Fibroblast of the aortic adventitia (primary cell): Measurements from ENCODE around the gene GABPB2. TPM values are rescaled to one million over a fixed set of nuclear protein-coding genes. Genes with fewer than 3 reads are reported as not detected.

Experiments
- DNase-seq: peaks from one replicate; pipeline ENCODE4 v3.0.0-alpha.2; 2010; ENCODE audit warnings: low read depth
- H3K4me3 ChIP-seq: 2 replicates; pipeline ENCODE4 v1.5.1; 2011; ENCODE audit warnings: low read depth, mild to moderate bottlenecking, control low read depth, low read length, moderate library complexity
- total RNA-seq: library from RNA; depleted of rRNA; stranded (reverse); fragments of >200 nt; gene quantifications from 2 replicates; pipeline ENCODE4 v1.2.3, GENCODE V29; 2012; ENCODE audit warnings: low replicate concordance
- TF ChIP-seq, protein P1 (sequence below): IDR thresholded peaks from 2 replicates; pipeline ENCODE4 v1.5.1; 2011; ENCODE audit warnings: mild to moderate bottlenecking, low read length, control low read depth, inconsistent platforms; ENCODE audit not compliant: insufficient read depth

Gene GABPB2
- 5.2 and 14.6 TPM in 2 replicates for total RNA-seq

DNA sequence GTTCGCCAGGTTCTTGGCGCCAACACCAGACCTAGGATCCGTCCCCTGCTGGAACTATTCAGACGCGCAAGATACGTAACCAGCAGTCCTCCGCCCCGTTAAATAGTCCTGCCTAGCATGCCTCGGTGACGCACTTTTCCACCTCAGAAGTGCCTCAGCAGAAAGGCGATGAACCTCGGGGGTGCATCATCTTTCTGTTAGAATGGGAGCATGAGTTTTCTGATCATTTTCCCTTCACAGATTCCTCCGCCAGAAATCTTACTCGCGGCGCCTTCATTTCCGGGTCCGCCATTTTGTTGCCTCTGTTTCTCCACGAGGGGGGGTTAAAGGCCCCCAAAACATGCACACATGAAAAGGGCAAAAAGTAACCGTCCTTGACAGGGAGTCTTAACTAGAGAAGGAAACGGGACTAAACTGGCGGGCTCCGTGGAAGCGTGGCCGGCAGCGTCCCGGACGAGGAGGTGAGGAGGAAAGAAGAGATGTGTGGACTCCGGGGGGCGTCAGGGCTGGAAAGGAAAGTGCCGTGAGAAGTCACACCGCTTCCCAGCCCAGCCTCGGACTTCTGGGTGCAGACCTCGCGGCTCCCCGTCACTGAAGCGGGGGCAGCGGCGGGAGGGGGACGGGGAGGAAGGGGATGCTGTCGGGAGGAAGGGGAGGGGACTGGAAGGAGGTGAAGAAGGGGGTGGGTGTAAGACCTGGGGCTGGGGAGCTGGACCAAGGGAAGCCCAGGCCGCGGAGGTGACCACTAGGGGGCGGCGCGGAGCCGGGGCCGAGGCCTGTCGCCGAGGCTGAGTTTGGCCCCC, at the start of gene GABPB2:
GABPB2 (plus strand) TSS at position 288 of the 803 bp plus-strand sequence. CDS start 17,429 bp downstream, outside the sequence.
- peak; percentile 99 for DNase-seq
- TF ChIP-seq, protein P1, sequence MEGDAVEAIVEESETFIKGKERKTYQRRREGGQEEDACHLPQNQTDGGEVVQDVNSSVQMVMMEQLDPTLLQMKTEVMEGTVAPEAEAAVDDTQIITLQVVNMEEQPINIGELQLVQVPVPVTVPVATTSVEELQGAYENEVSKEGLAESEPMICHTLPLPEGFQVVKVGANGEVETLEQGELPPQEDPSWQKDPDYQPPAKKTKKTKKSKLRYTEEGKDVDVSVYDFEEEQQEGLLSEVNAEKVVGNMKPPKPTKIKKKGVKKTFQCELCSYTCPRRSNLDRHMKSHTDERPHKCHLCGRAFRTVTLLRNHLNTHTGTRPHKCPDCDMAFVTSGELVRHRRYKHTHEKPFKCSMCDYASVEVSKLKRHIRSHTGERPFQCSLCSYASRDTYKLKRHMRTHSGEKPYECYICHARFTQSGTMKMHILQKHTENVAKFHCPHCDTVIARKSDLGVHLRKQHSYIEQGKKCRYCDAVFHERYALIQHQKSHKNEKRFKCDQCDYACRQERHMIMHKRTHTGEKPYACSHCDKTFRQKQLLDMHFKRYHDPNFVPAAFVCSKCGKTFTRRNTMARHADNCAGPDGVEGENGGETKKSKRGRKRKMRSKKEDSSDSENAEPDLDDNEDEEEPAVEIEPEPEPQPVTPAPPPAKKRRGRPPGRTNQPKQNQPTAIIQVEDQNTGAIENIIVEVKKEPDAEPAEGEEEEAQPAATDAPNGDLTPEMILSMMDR = peak; percentile 95
- peak within 1 kb of the TSS; percentile 83 for H3K4me3 ChIP-seq

DNA sequence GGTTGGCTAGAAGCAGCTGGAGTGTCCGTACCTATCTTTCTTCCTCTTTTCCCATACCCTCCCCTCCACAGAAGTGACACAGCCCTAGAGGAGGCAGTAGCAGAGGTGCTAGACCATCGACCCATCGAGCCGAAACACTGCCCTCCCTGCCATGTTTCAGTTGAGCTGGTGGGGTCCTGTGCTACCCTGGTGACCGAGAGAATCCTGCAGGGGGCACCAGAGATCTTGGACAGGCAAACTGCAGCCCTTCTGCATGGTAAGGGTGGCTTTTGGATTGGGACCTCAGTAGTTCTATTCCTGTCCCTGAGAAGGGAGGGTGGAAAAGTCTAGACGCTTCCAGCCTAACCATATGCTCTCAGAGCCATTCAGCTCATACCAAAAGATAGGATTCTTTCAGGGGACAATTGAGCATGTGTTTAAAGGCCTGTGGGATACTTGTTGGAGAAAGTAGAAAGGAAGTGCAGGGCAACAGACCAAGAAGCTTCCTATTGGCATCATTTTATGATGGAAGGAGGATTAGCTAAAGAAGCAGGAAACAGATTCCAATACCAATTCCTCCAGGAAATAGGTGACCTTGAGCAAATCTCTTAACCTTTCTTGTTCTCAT, 45.9 kb upstream of the GABPB2 start:
- H3K4me3 ChIP-seq = no peak overlapping the region
- TF ChIP-seq, protein P1 = peak; percentile 82
- peak; percentile 74 for DNase-seq

DNA sequence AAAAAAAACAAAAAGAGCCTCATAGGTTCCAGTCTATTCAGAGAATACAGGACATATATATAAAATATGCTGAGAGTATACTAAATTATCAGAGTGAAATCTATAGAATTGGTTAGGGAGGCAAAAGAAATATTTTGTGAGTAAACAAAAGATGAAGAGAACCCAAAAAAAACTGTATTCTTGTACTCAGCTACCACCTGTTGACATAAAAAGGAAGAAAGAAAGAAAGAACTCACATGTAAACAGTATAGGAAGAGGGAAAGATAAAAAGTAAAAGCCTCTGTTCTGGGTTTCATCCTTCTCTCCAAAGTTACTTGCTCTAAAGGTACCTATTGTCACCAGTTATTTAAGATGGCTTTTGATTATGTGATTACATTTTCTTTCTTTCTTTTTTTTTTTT, 44.1 kb upstream of the GABPB2 start:
- H3K4me3 ChIP-seq = no peak overlapping the region
- TF ChIP-seq, protein P1 = no peak
- no peak for DNase-seq

DNA sequence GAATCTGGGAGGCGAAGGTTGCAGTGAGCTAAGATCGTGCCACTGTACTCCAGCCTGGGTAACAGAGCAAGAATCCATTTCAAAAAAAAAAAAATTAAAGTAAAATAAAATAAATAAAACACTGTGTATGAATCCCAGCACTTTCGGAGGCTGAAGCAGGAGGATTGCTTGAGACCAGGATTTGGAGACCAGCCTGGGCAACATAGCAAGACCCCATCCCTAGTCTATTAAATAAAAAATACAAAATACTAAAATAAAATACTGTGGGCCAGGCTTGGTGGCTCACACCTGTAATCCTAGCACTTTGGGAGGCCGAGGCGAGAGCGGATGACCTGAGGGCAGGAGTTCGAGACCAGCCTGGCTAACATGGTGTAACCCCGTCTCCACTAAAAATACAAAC, 38.4 kb upstream of the GABPB2 start:
- H3K4me3 ChIP-seq = no peak overlapping the region
- TF ChIP-seq, protein P1 = no peak
- no peak for DNase-seq

DNA sequence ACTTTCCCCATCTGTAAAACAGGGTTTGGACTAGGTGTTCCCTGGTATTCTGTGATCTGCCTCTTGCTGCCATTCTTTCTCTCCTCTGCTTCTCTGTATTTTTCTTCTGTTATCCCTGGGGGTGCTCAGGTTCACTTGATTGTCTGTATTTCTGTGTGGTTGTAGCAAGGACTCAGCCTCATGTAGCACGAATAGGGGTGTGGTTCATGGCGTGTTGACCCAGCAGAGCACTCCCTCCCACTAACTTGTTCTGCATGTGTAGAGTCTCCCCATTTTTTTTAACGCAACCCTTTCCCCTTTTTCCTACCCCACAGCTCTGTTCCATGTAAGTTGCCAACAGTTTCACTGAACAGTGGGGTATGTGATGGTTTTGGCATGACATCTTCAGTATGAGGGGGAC, 35.4 kb upstream of the GABPB2 start:
- no peak overlapping the region for H3K4me3 ChIP-seq
- TF ChIP-seq, protein P1 = no peak
- DNase-seq = no peak

DNA sequence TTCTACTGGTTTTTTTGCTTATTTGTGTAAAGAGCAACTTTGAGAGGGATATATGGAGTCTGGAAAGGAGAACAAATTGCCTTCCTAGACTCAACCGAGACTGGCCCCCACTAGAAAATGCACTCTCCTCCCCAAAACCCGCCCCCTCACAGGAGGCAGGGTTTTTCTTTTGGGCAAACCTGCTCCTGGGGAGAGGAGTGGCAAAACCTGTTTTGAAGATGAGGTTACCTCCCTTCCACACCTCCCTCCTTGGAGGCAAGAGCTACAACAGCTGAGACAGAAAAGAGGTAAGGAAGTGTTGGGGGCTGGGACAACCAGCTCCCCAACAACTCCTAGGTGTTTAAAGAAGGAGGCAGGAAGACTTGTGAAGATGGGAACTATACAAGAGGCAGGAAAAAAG, 34.2 kb upstream of the GABPB2 start, which contains the start of gene BNIPL:
BNIPL (plus strand) TSS at position 231 of the 400 bp plus-strand sequence; CDS start at position 371, 140 bp downstream.
- TF ChIP-seq, protein P1 = no peak
- no peak within 1 kb of the TSS for H3K4me3 ChIP-seq
- DNase-seq = no peak
